ENCODE results near the gene TWF2. TPM values are rescaled to one million over a fixed set of nuclear protein-coding genes. Genes with fewer than 3 reads are reported as not detected.
A peak's percentile ranks its signal among the peaks of the same experiment; 100 is the strongest.

TWF2 gene
- total and polyA plus RNA-seq, 2 of the 13 experiments (the other 11 are each of a cell fraction or from before 2014, with no cell fraction given) = 45.5 to 108 TPM

DNA sequence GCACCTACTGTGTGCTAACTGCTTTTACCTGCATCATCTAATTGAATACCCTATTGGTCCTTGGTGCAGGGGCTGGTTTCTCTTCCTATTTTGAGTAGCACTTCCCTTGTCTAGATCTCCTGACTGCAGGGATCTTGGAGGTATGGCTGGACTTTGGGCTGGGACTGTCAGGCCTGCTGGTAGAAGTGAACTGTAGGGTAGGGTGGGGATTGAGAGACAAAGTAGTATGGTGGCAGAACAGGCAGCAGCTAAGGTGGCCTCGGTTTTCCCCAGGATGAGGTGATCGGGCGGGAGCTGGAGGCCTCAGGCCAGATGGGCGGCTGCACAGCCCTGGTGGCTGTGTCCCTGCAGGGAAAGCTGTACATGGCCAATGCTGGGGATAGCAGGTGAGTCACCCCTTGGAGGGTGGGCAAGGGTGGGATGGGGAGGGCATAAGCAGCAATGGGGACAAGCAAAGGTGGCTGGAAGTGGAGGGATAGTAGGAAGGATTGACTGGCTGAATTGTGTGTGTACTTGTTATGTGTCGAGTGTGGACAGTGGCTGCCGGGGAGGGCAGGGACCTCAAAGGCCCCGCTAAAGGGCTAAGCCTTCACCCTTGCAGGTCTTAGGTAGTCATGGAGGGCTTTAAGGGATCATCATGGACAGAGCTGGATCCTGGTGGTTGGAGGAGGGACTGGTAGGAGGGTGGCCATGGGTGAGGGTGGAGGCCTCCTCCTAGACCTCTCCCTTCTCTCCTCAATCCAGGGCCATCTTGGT, 8.6 kb upstream of the TWF2 start:
- Histone ChIP-seq H2AFZ (ENCODE audit: low read length) (no peak overlapping the region), H3K4me1 (ENCODE audit: insufficient read depth, low read length) (peaks cover 38% of the 10 kb centered on the region), H3K79me2 (ENCODE audit: insufficient read depth, low read length) (no peaks in the 10 kb centered on the region), H3K27ac (ENCODE audit: extremely low read length, insufficient read depth, low read length) (no peak overlapping the region), H3K9me3 (ENCODE audit: low read length) (no peaks in the 10 kb centered on the region), H3K4me2 (ENCODE audit: low read depth, low read length) (no peak overlapping the region), H3K4me3 (replicated peaks in 1 of 3; ENCODE audit: insufficient read depth in 1 of 3, low read depth in 2 of 3, low read length in 3 of 3) (no peak overlapping the region), H3K9ac (ENCODE audit: insufficient read depth, low read depth, low read length) (no peak overlapping the region), H3K27me3 (ENCODE audit: control insufficient read depth in 1 of 2, insufficient read depth in 2 of 2, low read length in 2 of 2) (no peaks in the 10 kb centered on the region), H3K36me3 (replicated peaks in 1 of 2; ENCODE audit: control insufficient read depth in 1 of 2, insufficient read depth in 2 of 2, low read length in 2 of 2) (no peaks in the 10 kb centered on the region; a peak in 1 of 5 replicates), H4K20me1 (ENCODE audit: insufficient read depth, low read length) (no peaks in the 10 kb centered on the region)
- BruUV-seq (replicated peaks) = no TSS peak
- POLR2A ChIA-PET = interaction anchor here (1.0 to 2.9 kb wide), 3 partner anchors 9 to 31 kb away, joined by 3 to 13 read pairs (median 10); partner anchors contain the start of genes TWF2 and WDR82
- TF ChIP-seq, protein P1, sequence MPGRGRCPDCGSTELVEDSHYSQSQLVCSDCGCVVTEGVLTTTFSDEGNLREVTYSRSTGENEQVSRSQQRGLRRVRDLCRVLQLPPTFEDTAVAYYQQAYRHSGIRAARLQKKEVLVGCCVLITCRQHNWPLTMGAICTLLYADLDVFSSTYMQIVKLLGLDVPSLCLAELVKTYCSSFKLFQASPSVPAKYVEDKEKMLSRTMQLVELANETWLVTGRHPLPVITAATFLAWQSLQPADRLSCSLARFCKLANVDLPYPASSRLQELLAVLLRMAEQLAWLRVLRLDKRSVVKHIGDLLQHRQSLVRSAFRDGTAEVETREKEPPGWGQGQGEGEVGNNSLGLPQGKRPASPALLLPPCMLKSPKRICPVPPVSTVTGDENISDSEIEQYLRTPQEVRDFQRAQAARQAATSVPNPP (CRISPR knock-in tag; IDR thresholded peaks at IDR 0.05) = no peak
- intact Hi-C loops (cut with micrococcal nuclease; ENCODE audit: unreplicated experiment) (no loop called here), in situ Hi-C loops (cut with HindIII; ENCODE audit: extremely low pct_ligation_motif_present, low pct_unique_long_range_greater_than_20kb) (no loop called here)
- WGBS (ENCODE audit: low lambda C conversion rate) = 90% methylated on average over 7 of the region's 7 CpGs
- peak; percentile 6 for ATAC-seq
- CTCF ChIA-PET (ENCODE audit: low intra/inter-chr PET ratio, low total read pairs) = no interaction called here
- no peak for DNase-seq (ENCODE audit: low spot score)
- FAIRE-seq = no peak

DNA sequence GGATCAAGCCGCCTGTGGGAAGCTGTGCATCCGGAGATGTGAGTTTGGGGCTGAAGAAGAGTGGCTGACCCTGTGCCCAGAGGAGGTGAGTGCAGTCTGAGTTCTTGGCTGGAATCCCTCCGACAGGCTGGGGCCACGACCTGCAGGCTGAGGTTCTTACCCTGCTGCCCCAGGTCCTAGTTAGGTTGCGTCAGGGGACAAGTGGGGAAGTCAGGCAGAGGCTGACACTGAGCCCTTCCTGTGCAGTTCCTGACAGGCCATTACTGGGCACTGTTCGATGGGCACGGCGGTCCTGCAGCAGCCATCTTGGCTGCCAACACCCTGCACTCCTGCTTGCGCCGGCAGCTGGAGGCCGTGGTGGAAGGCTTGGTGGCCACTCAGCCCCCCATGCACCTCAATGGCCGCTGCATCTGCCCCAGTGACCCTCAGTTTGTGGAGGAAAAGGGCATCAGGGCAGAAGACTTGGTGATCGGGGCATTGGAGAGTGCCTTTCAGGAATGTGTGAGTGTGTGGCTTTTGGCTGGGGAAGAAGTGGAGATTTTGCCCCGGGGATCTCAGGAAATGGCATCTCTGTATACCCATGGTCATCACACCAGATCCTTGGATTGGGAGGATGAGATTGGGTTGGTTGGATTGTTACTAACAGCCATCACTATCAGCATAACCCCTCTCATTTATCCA, 7.9 kb upstream of the TWF2 start:
- in situ Hi-C loops (cut with HindIII; ENCODE audit: extremely low pct_ligation_motif_present, low pct_unique_long_range_greater_than_20kb) = no loop called here
- H3K27ac ChIP-seq (ENCODE audit: extremely low read length, insufficient read depth, low read length) = no peak overlapping the region
- 86% methylated on average over 9 of the region's 14 CpGs for WGBS (ENCODE audit: low lambda C conversion rate)
- CTCF ChIA-PET (ENCODE audit: low intra/inter-chr PET ratio, low total read pairs) = no interaction called here
- ATAC-seq (peak; percentile 17), FAIRE-seq (no peak), DNase-seq (ENCODE audit: low spot score) (no peak)
- BruUV-seq (replicated peaks) = no TSS peak
- H4K20me1 ChIP-seq (ENCODE audit: insufficient read depth, low read length) = no peaks in the 10 kb centered on the region
- intact Hi-C loops (cut with micrococcal nuclease; ENCODE audit: unreplicated experiment) = no loop called here
- H3K9me3 ChIP-seq (ENCODE audit: low read length) = no peaks in the 10 kb centered on the region
- no peak overlapping the region for H2AFZ ChIP-seq (ENCODE audit: low read length)
- no peak overlapping the region for H3K9ac ChIP-seq (ENCODE audit: insufficient read depth, low read depth, low read length)
- H3K4me2 ChIP-seq (ENCODE audit: low read depth, low read length) = no peak overlapping the region
- peaks cover 38% of the 10 kb centered on the region for H3K4me1 ChIP-seq (ENCODE audit: insufficient read depth, low read length)
- no peaks in the 10 kb centered on the region for H3K27me3 ChIP-seq (ENCODE audit: control insufficient read depth in 1 of 2, insufficient read depth in 2 of 2, low read length in 2 of 2)
- H3K36me3 ChIP-seq (replicated peaks in 1 of 2; ENCODE audit: control insufficient read depth in 1 of 2, insufficient read depth in 2 of 2, low read length in 2 of 2) = no peaks in the 10 kb centered on the region; a peak in 1 of 5 replicates
- POLR2A ChIA-PET = interaction anchor here (1.5 to 2.9 kb wide), 5 partner anchors 8 to 40 kb away, joined by 3 to 10 read pairs (median 7); partner anchors contain the start of genes GLYCTK, TWF2 and WDR82
- H3K4me3 ChIP-seq (replicated peaks in 1 of 3; ENCODE audit: insufficient read depth in 1 of 3, low read depth in 2 of 3, low read length in 3 of 3) = no peak overlapping the region
- H3K79me2 ChIP-seq (ENCODE audit: insufficient read depth, low read length) = no peaks in the 10 kb centered on the region
- TF ChIP-seq ZNF251 (CRISPR knock-in tag; IDR thresholded peaks at IDR 0.05) = no peak
- TF ChIP-seq ZNF768 (CRISPR knock-in tag; IDR thresholded peaks at IDR 0.05) = no peak
- TF ChIP-seq, protein P2, sequence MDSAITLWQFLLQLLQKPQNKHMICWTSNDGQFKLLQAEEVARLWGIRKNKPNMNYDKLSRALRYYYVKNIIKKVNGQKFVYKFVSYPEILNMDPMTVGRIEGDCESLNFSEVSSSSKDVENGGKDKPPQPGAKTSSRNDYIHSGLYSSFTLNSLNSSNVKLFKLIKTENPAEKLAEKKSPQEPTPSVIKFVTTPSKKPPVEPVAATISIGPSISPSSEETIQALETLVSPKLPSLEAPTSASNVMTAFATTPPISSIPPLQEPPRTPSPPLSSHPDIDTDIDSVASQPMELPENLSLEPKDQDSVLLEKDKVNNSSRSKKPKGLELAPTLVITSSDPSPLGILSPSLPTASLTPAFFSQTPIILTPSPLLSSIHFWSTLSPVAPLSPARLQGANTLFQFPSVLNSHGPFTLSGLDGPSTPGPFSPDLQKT (CRISPR knock-in tag; IDR thresholded peaks at IDR 0.05; ENCODE audit: borderline replicate concordance) = no peak
- TF ChIP-seq, protein P3, sequence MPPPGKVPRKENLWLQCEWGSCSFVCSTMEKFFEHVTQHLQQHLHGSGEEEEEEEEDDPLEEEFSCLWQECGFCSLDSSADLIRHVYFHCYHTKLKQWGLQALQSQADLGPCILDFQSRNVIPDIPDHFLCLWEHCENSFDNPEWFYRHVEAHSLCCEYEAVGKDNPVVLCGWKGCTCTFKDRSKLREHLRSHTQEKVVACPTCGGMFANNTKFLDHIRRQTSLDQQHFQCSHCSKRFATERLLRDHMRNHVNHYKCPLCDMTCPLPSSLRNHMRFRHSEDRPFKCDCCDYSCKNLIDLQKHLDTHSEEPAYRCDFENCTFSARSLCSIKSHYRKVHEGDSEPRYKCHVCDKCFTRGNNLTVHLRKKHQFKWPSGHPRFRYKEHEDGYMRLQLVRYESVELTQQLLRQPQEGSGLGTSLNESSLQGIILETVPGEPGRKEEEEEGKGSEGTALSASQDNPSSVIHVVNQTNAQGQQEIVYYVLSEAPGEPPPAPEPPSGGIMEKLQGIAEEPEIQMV (CRISPR knock-in tag; IDR thresholded peaks at IDR 0.05; ENCODE audit: low read depth) = no peak
- no peak for TF ChIP-seq KDM5B (CRISPR knock-in tag; IDR thresholded peaks at IDR 0.05; ENCODE audit: borderline replicate concordance)
- no peak for TF ChIP-seq ZNF446 (CRISPR knock-in tag; IDR thresholded peaks at IDR 0.05)
- no peak for TF ChIP-seq ZNF367 (CRISPR knock-in tag; IDR thresholded peaks at IDR 0.05; ENCODE audit: borderline replicate concordance)
- TF ChIP-seq, protein P4, sequence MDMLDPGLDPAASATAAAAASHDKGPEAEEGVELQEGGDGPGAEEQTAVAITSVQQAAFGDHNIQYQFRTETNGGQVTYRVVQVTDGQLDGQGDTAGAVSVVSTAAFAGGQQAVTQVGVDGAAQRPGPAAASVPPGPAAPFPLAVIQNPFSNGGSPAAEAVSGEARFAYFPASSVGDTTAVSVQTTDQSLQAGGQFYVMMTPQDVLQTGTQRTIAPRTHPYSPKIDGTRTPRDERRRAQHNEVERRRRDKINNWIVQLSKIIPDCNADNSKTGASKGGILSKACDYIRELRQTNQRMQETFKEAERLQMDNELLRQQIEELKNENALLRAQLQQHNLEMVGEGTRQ (IDR thresholded peaks at IDR 0.05; ENCODE audit: low read depth, low read length) = no peak
- TF ChIP-seq, protein P4 (CRISPR knock-in tag; IDR thresholded peaks at IDR 0.05; ENCODE audit: borderline replicate concordance) = no peak
